Calu3 (cell line): ENCODE measurements around the gene DIMT1. TPM values are rescaled to one million over a fixed set of nuclear protein-coding genes. Genes with fewer than 3 reads are reported as not detected.
A peak's percentile ranks its signal among the peaks of the same experiment; 100 is the strongest.

ENCODE experiments used
- BruUV-seq: library from RNA; stranded (reverse); fragments of 400-500 nt; replicated peaks from 2 replicates; lab custom pipeline; 2021; lab: Mats Ljungman, UMichigan
- CTCF ChIA-PET: fragments of 300-600 bp; sonication (Branson Sonifier 250); formaldehyde crosslinking; loops from one replicate; lab custom pipeline; 2022; ENCODE audit warnings: antibody characterized with exemption; lab: Charles Lee
- DNase-seq: peaks from one replicate; pipeline ENCODE4 v3.0.0; 2022
- H3K27ac Mint-ChIP-seq: one replicate; pipeline ENCODE4 v1.8.0; 2022; ENCODE audit warnings: mixed read lengths; ENCODE audit not compliant: unreplicated experiment
- H3K27me3 Mint-ChIP-seq: one replicate; pipeline ENCODE4 v1.8.0; 2022; ENCODE audit warnings: mixed read lengths; ENCODE audit not compliant: unreplicated experiment
- H3K36me3 Mint-ChIP-seq: one replicate; pipeline ENCODE4 v1.8.0; 2022; ENCODE audit warnings: mild to moderate bottlenecking, moderate library complexity, mixed read lengths; ENCODE audit not compliant: insufficient read depth, unreplicated experiment
- H3K4me1 Mint-ChIP-seq: one replicate; pipeline ENCODE4 v1.8.0; 2022; ENCODE audit warnings: mild to moderate bottlenecking, low read depth, mixed read lengths; ENCODE audit not compliant: unreplicated experiment
- H3K4me3 Mint-ChIP-seq: one replicate; pipeline ENCODE4 v1.8.0; 2022; ENCODE audit warnings: mild to moderate bottlenecking, low read depth, moderate library complexity, mixed read lengths; ENCODE audit not compliant: unreplicated experiment
- H3K9me3 Mint-ChIP-seq: one replicate; pipeline ENCODE4 v1.8.0; 2022; ENCODE audit warnings: low read depth, mixed read lengths; ENCODE audit not compliant: unreplicated experiment
- CTCF ChIP-seq: fragments of 200-600 bp; IDR thresholded peaks from one replicate; pipeline ENCODE4 v1.8.0; 2022; ENCODE audit warnings: antibody characterized with exemption; ENCODE audit not compliant: unreplicated experiment
- intact Hi-C: fragments of 100-400 bp; cut with micrococcal nuclease; formaldehyde crosslinking; loops from one replicate; pipeline ENCODE4 v1.10.0; 2022; ENCODE audit not compliant: unreplicated experiment
- total RNA-seq: library from RNA; stranded (reverse); gene quantifications from 2 replicates; pipeline ENCODE4 v1.2.3, GENCODE V29; 2022

DIMT1 gene
- total RNA-seq, 1 experiment from 2014 or later, result 41.1 TPM

DNA sequence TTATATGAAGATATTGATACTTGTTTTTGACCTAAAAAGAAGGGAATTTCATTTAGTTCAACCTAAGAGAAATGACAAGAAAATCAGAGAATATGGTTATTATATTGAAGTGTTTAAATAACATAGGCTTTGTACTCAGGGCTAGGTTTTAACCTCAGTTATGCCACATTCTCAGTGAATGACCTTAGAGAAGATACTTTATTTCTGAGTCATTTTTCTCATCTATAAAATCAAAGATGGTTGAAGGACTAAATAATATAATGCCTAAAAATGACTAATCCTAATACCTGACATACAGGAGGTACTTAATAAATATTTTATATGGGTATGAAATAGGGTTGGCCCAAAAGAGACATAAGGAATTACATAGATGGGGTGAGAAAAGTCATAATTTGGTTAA, 32.3 kb downstream of the DIMT1 start:
- no TSS peak for BruUV-seq
- DNase-seq, result no peak
- intact Hi-C loops, result no loop called here
- Mint-ChIP-seq H3K27ac (no peak overlapping the region), H3K36me3 (peaks cover 13% of the 10 kb centered on the region), H3K27me3 (no peaks in the 10 kb centered on the region), H3K4me1 (no peaks in the 10 kb centered on the region), H3K4me3 (no peak overlapping the region), H3K9me3 (no peaks in the 10 kb centered on the region)
- no peak for TF ChIP-seq CTCF
- CTCF ChIA-PET, result no interaction called here

- Mint-ChIP-seq H3K36me3 (peaks cover 16% of the 10 kb centered on the region), H3K9me3 (no peaks in the 10 kb centered on the region), H3K27me3 (no peaks in the 10 kb centered on the region), H3K4me1 (no peaks in the 10 kb centered on the region), H3K27ac (no peak overlapping the region), H3K4me3 (no peak overlapping the region)
- no TSS peak for BruUV-seq
- no peak for TF ChIP-seq CTCF
- DNase-seq, result no peak
- CTCF ChIA-PET, result no interaction called here
- intact Hi-C loops, result no loop called here
These were observed 34.7 kb downstream of the DIMT1 start for GRCh38 chr5:62369039-62369438.

- intact Hi-C loops, result no loop called here
- no peaks in the 10 kb centered on the region for H3K27me3 Mint-ChIP-seq
- CTCF ChIA-PET, result no interaction called here
- no peaks in the 10 kb centered on the region for H3K9me3 Mint-ChIP-seq
- peaks cover 23% of the 10 kb centered on the region for H3K36me3 Mint-ChIP-seq
- TF ChIP-seq CTCF, result no peak
- no peaks in the 10 kb centered on the region for H3K4me1 Mint-ChIP-seq
- no TSS peak for BruUV-seq
- no peak overlapping the region for H3K4me3 Mint-ChIP-seq
- no peak for DNase-seq
- no peak overlapping the region for H3K27ac Mint-ChIP-seq
These were observed 41.0 kb downstream of the DIMT1 start for GRCh38 chr5:62362701-62363100.

- DNase-seq, result peak; percentile 45
- Mint-ChIP-seq H3K27ac (no peak overlapping the region), H3K9me3 (no peaks in the 10 kb centered on the region), H3K4me3 (no peak overlapping the region), H3K36me3 (peaks cover 23% of the 10 kb centered on the region), H3K4me1 (no peaks in the 10 kb centered on the region), H3K27me3 (no peaks in the 10 kb centered on the region)
- intact Hi-C loops, result loop anchor here (1.0 to 2.0 kb wide), 2 partner anchors 47 to 131 kb away; partner anchors contain the start of gene KIF2A
- CTCF ChIA-PET, result interaction anchor here (0.6 to 1.3 kb wide), 5 partner anchors 9 to 130 kb away, joined by 3 to 10 read pairs (median 3); no protein-coding TSS in a partner anchor
- TF ChIP-seq CTCF, result no peak
- BruUV-seq, result no TSS peak
These were observed 49.5 kb downstream of the DIMT1 start for GRCh38 chr5:62354028-62354874.
